Measurements from ENCODE around the gene GSTO2. TPM values are rescaled to one million over a fixed set of nuclear protein-coding genes. Genes with fewer than 3 reads are reported as not detected.

The GSTO2 gene
- total RNA-seq, 3 donors from 2014 or later (not counting 1 experiment from before 2014, with no cell fraction given): 0.75 to 1.4 (median 0.84) TPM

DNA sequence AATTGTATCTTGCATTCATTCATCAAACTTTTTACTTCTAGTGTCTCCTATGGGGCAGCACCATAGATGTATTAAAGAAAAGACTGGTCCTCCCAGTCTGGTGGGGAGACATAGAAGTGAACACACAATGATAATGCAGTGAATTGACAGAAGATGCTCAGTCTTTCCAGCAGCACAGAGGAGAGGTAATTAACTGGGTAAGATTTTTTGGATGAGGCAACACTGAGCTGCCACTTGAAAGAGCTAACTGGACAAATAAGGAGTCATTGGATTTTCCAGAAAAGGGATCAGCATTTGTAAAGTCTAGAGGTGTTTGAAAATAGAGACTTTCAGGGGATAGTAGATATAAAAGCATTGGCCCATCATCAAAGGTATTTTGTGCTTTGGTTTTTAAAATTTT, 76.5 kb downstream of the GSTO2 start:
- ATAC-seq: no peak
- Histone ChIP-seq H3K36me3 (ENCODE audit: control insufficient read depth, insufficient read depth, low read length) (no peaks in the 10 kb centered on the region), H3K4me3 (ENCODE audit: low read length) (no peak overlapping the region), H3K9me3 (ENCODE audit: control insufficient read depth, insufficient read depth, low read length) (no peaks in the 10 kb centered on the region), H3K27me3 (ENCODE audit: control insufficient read depth, insufficient read depth, low read length) (no peaks in the 10 kb centered on the region), H3K27ac (ENCODE audit: low read length) (no peak overlapping the region), H3K4me1 (ENCODE audit: control insufficient read depth, insufficient read depth, low read length) (peaks cover 15% of the 10 kb centered on the region)
- H3K27me3 Mint-ChIP-seq (ENCODE audit: low read depth in 2 of 2): no peaks in the 10 kb centered on the region
- TF ChIP-seq, protein P1, sequence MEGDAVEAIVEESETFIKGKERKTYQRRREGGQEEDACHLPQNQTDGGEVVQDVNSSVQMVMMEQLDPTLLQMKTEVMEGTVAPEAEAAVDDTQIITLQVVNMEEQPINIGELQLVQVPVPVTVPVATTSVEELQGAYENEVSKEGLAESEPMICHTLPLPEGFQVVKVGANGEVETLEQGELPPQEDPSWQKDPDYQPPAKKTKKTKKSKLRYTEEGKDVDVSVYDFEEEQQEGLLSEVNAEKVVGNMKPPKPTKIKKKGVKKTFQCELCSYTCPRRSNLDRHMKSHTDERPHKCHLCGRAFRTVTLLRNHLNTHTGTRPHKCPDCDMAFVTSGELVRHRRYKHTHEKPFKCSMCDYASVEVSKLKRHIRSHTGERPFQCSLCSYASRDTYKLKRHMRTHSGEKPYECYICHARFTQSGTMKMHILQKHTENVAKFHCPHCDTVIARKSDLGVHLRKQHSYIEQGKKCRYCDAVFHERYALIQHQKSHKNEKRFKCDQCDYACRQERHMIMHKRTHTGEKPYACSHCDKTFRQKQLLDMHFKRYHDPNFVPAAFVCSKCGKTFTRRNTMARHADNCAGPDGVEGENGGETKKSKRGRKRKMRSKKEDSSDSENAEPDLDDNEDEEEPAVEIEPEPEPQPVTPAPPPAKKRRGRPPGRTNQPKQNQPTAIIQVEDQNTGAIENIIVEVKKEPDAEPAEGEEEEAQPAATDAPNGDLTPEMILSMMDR (IDR thresholded peaks at IDR 0.05): no peak
- H3K4me1 Mint-ChIP-seq: peaks cover 13 to 18% of the 10 kb centered on the region in 2 donors
- H3K9me3 Mint-ChIP-seq: peaks cover 2 to 5% of the 10 kb centered on the region in 2 donors
- peak overlapping the region; percentile 80 to 86 for H3K27ac Mint-ChIP-seq
- no peak for DNase-seq
- no peak overlapping the region for H3K4me3 Mint-ChIP-seq
- no peaks in the 10 kb centered on the region for H3K36me3 Mint-ChIP-seq
- intact Hi-C loops (cut with micrococcal nuclease): no loop called here

DNA sequence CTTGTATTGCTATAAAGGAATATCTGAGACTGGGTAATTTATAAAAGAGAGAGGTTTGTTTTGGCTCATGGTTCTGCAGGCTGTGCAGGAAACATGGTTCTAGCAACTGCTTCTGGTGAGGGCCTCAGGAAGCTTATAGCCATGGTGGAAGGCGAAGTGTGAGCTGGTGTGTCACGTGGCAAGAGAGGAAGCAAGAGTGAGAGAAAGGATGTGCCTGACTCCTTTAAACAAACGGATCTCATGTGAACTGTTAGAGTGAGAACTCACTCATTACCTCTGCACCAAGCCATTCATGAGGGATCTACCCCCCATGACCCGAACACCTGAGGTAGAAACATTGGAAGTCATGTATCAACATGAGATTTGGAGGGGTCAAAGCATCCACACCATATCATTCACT, 77.0 kb downstream of the GSTO2 start:
- H3K27me3 Mint-ChIP-seq (ENCODE audit: low read depth in 2 of 2): no peaks in the 10 kb centered on the region
- DNase-seq: peak in 1 of 2 donors; percentile 45
- peaks cover 19% of the 10 kb centered on the region for H3K4me1 ChIP-seq (ENCODE audit: control insufficient read depth, insufficient read depth, low read length)
- intact Hi-C loops (cut with micrococcal nuclease): no loop called here
- ATAC-seq: peak; percentile 63 to 73 (median 69)
- no peaks in the 10 kb centered on the region for H3K36me3 ChIP-seq (ENCODE audit: control insufficient read depth, insufficient read depth, low read length)
- H3K36me3 Mint-ChIP-seq: no peaks in the 10 kb centered on the region
- TF ChIP-seq, protein P1 (IDR thresholded peaks at IDR 0.05): no peak
- peaks cover 2 to 5% of the 10 kb centered on the region in 2 donors for H3K9me3 Mint-ChIP-seq
- 31% methylated on average over 3 of the region's 4 CpGs for WGBS (ENCODE audit: insufficient coverage)
- H3K9me3 ChIP-seq (ENCODE audit: control insufficient read depth, insufficient read depth, low read length): no peaks in the 10 kb centered on the region
- peak overlapping the region; percentile 36 for H3K27ac ChIP-seq (ENCODE audit: low read length)
- no peaks in the 10 kb centered on the region for H3K27me3 ChIP-seq (ENCODE audit: control insufficient read depth, insufficient read depth, low read length)
- peak overlapping the region; percentile 50 for H3K4me3 Mint-ChIP-seq
- H3K27ac Mint-ChIP-seq: peak overlapping the region; percentile 80 to 86
- no peak overlapping the region for H3K4me3 ChIP-seq (ENCODE audit: low read length)
- H3K4me1 Mint-ChIP-seq: peaks cover 13 to 18% of the 10 kb centered on the region in 2 donors

DNA sequence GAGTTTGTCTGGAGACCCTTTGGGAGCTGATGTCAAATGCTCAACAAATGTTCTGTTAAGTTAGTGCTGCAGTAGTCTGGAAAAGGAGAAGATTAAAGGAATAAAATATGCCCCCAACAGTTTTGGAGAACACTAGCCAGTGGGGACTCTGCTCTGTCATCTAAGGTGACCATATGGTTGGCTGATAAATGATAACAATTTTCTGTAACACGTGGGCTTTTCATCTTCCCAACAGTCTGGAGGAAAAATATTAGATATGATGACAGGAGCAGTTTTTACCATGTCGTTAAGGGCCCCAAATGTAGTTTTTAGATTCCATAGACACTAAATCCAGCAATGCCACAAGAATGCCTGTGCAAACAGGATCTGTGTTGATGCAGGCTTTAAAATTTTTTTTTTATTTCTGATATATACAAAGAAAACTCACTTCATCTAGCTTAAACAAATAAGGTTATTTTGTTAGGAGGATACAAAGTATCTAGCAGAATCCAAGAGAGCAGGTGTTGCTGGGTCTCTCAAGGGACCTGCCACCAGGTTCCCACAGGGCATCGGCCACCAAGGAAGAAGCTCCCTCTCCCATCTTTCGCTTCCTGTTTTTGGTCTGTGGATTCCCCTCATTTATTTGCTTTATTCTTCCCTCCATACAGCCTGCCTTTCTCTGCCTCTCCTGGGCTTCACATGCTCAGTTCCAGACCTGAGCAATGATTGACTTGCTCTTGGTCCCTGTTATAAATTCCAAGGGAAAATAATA, 78.5 kb downstream of the GSTO2 start:
- Histone ChIP-seq H3K27ac (ENCODE audit: low read length) (no peak overlapping the region), H3K9me3 (ENCODE audit: control insufficient read depth, insufficient read depth, low read length) (no peaks in the 10 kb centered on the region), H3K27me3 (ENCODE audit: control insufficient read depth, insufficient read depth, low read length) (no peaks in the 10 kb centered on the region), H3K4me3 (ENCODE audit: low read length) (no peak overlapping the region), H3K4me1 (ENCODE audit: control insufficient read depth, insufficient read depth, low read length) (peaks cover 25% of the 10 kb centered on the region), H3K36me3 (ENCODE audit: control insufficient read depth, insufficient read depth, low read length) (no peaks in the 10 kb centered on the region)
- peaks cover 2 to 5% of the 10 kb centered on the region in 2 donors for H3K9me3 Mint-ChIP-seq
- peaks cover 18 to 27% of the 10 kb centered on the region in 2 donors for H3K4me1 Mint-ChIP-seq
- H3K4me3 Mint-ChIP-seq: no peak overlapping the region
- no peaks in the 10 kb centered on the region for H3K36me3 Mint-ChIP-seq
- TF ChIP-seq, protein P1 (IDR thresholded peaks at IDR 0.05): no peak
- DNase-seq (no peak), ATAC-seq (no peak)
- WGBS (ENCODE audit: insufficient coverage): 74% methylated on average over 4 of the region's 4 CpGs
- H3K27ac Mint-ChIP-seq: no peak overlapping the region
- intact Hi-C loops (cut with micrococcal nuclease): no loop called here
- no peaks in the 10 kb centered on the region for H3K27me3 Mint-ChIP-seq (ENCODE audit: low read depth in 2 of 2)

DNA sequence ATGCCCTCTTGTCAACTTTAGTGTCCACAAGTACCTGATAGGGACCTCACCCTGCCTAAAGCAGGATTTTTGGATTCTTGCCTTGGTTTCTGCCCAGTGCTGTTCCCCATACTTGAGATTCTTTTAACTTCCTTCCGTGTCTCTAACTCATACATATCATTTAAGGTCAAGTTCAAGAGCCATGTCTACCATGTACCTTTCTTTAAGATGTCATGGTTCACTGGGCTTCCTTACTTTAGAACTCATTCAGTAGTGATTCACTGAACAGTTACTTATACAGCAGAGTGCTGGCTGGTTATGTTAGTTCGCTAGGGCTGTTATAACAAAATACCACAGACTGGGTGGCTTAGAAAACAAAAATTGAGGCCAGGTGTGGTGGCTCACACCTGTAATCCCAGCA, 79.6 kb downstream of the GSTO2 start:
- no peak overlapping the region for H3K4me3 ChIP-seq (ENCODE audit: low read length)
- no peaks in the 10 kb centered on the region for H3K27me3 ChIP-seq (ENCODE audit: control insufficient read depth, insufficient read depth, low read length)
- H3K27ac Mint-ChIP-seq: no peak overlapping the region
- peaks cover 33% of the 10 kb centered on the region for H3K4me1 ChIP-seq (ENCODE audit: control insufficient read depth, insufficient read depth, low read length)
- H3K27ac ChIP-seq (ENCODE audit: low read length): no peak overlapping the region
- intact Hi-C loops (cut with micrococcal nuclease): no loop called here
- no peaks in the 10 kb centered on the region for H3K36me3 Mint-ChIP-seq
- H3K27me3 Mint-ChIP-seq (ENCODE audit: low read depth in 2 of 2): no peaks in the 10 kb centered on the region
- H3K4me3 Mint-ChIP-seq: no peak overlapping the region
- peaks cover 18 to 31% of the 10 kb centered on the region in 2 donors for H3K4me1 Mint-ChIP-seq
- no peaks in the 10 kb centered on the region for H3K9me3 ChIP-seq (ENCODE audit: control insufficient read depth, insufficient read depth, low read length)
- ATAC-seq (no peak), DNase-seq (no peak)
- 91% methylated on average over 2 of the region's 2 CpGs for WGBS (ENCODE audit: insufficient coverage)
- peaks cover 2 to 5% of the 10 kb centered on the region in 2 donors for H3K9me3 Mint-ChIP-seq
- TF ChIP-seq, protein P1 (IDR thresholded peaks at IDR 0.05): no peak
- no peaks in the 10 kb centered on the region for H3K36me3 ChIP-seq (ENCODE audit: control insufficient read depth, insufficient read depth, low read length)

All from natural killer cell (primary cell).